Adrenal gland (tissue), 12 donors: Measurements from ENCODE around the gene KCNF1. TPM values are rescaled to one million over a fixed set of nuclear protein-coding genes. Genes with fewer than 3 reads are reported as not detected.

Experiments used
- DNase-seq, 7 donors: peaks; one replicate each; pipeline ENCODE4 v3.0.0-alpha.2; 2019 to 2020
- H3K27ac ChIP-seq, 5 donors: fragments of 200-600 bp; sonication (generic) in 4 of 5; 1 replicate in 3 of 5; 2 replicates in 2 of 5; pipeline versions ENCODE4 v1.5.1 to v1.8.0; 2016 to 2020; ENCODE audit warnings: mild to moderate bottlenecking in 1 of 5
- H3K27me3 ChIP-seq: fragments of 200-600 bp; 2 replicates; pipeline ENCODE4 v1.8.0; 2021
- H3K36me3 ChIP-seq, 2 donors: fragments of 200-600 bp; replicated peaks in 1 of 2; 1 replicate in 1 of 2; 2 replicates in 1 of 2; pipeline versions ENCODE4 v1.5.1 to v1.8.0; 2018 to 2022
- H3K4me1 ChIP-seq, 2 donors: fragments of 200-600 bp; replicated peaks in 1 of 2; 1 replicate in 1 of 2; 2 replicates in 1 of 2; pipeline versions ENCODE4 v1.5.1 to v1.8.0; 2018 to 2021
- H3K4me3 ChIP-seq, 4 donors: fragments of 200-600 bp; sonication (generic) in 3 of 4; one replicate each; pipeline ENCODE4 v1.5.1; 2016 to 2018
- H3K9me3 ChIP-seq, 3 donors: fragments of 200-600 bp; sonication (generic) in 1 of 3; replicated peaks in 1 of 3; 1 replicate in 2 of 3; 2 replicates in 1 of 3; pipeline versions ENCODE4 v1.5.1 to v1.8.0; 2016 to 2021
- POLR2A ChIP-seq, 2 donors: fragments of 450-650 bp; IDR thresholded peaks; one replicate each; pipeline ENCODE4 v1.6.1; 2017; ENCODE audit warnings: antibody characterized with exemption in 2 of 2, mild to moderate bottlenecking in 2 of 2, moderate library complexity in 1 of 2
- whole genome bisulfite sequencing, 4 donors: extraction: QIAGEN DNeasy Blood & Tissue Kit in 2 of 4; methylation state at CpG; one replicate each; pipeline versions ENCODE4 v1.1.5 to v1.1.7; 2013 to 2017; 5-methylcytosine and 5-hydroxymethylcytosine counted together
- intact Hi-C, 2 donors: fragments of 100-400 bp; cut with DNase I; formaldehyde crosslinking; loops; one replicate each; pipeline versions ENCODE4 v1.14.1 to v1.15.0; 2022 to 2023
- polyA plus RNA-seq, 3 donors: library from polyadenylated mRNA; stranded (reverse); fragments of 200-250 nt in 2 of 3; fragments of 350-450 nt in 1 of 3; fragmentation: Illumina TruSeq in 1 of 3; extraction: RNeasy Lipid Tissue Mini Kit (QIAGEN cat#74804) in 1 of 3; gene quantifications; one replicate each; pipeline ENCODE4 v1.2.3, GENCODE V29; 2013 to 2014
- total RNA-seq, 9 donors: library from RNA; depleted of rRNA in 4 of 9; stranded (reverse); fragments of >200 nt in 4 of 9; fragments of 120-200 nt in 1 of 9; fragmentation: NEBNext Ultra II Directional in 1 of 9; extraction: Animal tissue kit (Norgen Biotek cat#: 25700) in 1 of 9; gene quantifications; one replicate each; pipeline versions ENCODE4 v1.1.0 to v1.2.4, GENCODE V29; 2013 to 2023
- TF ChIP-seq, protein P1 (sequence below), 6 experiments: fragments of 450-650 bp in 4 of 6; fragments of 200-600 bp in 2 of 6; sonication (generic) in 1 of 6; IDR thresholded peaks; 1 replicate in 5 of 6; 2 replicates in 1 of 6; pipeline versions ENCODE4 v1.5.1 to v1.8.0; 2016 to 2021; ENCODE audit warnings: antibody characterized with exemption in 6 of 6, mild to moderate bottlenecking in 2 of 6, moderate library complexity in 1 of 6
- donor health status: healthy with polysubstance abuse.
- donor health status: Bipolar disorder and iron deficiency.
- donor health status: DM: yes; HTN: yes; CAD: no.
- donor health status: DM: no; HTN: no; CAD: no.
- donor health status: DM: no; HTN: no; CAD: no.
- donor health status: DM: yes; HTN: yes; CAD: no.

KCNF1 gene
- total and polyA plus RNA-seq, 12 donors, result 0.03 to 1.1 (median 0.15) TPM; not detected in 8

DNA sequence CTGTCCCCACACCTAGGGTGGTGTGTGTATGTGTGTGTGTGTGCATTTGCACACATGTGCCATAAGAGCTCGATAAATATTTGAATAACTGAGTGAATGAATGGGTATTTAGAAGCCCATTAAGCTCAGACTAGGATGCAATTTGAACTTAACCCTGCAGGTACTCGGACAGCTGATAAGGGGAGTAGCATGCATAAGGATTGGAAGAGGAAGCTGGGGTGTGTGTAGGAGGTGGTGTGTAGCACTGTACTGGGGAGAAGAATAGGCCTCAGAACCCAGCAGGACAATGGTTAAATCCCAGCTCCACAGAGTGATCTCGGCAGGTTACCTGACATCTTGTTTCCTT is 1.8 kb upstream of the KCNF1 start:
- peaks cover 37% of the 10 kb centered on the region for H3K27me3 ChIP-seq
- no peaks in the 10 kb centered on the region for H3K9me3 ChIP-seq
- TF ChIP-seq, protein P1, sequence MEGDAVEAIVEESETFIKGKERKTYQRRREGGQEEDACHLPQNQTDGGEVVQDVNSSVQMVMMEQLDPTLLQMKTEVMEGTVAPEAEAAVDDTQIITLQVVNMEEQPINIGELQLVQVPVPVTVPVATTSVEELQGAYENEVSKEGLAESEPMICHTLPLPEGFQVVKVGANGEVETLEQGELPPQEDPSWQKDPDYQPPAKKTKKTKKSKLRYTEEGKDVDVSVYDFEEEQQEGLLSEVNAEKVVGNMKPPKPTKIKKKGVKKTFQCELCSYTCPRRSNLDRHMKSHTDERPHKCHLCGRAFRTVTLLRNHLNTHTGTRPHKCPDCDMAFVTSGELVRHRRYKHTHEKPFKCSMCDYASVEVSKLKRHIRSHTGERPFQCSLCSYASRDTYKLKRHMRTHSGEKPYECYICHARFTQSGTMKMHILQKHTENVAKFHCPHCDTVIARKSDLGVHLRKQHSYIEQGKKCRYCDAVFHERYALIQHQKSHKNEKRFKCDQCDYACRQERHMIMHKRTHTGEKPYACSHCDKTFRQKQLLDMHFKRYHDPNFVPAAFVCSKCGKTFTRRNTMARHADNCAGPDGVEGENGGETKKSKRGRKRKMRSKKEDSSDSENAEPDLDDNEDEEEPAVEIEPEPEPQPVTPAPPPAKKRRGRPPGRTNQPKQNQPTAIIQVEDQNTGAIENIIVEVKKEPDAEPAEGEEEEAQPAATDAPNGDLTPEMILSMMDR (IDR thresholded peaks at IDR 0.05), result no peak
- TF ChIP-seq POLR2A (IDR thresholded peaks at IDR 0.05), result no peak
- intact Hi-C loops, result no loop called here
- no peaks in the 10 kb centered on the region for H3K36me3 ChIP-seq
- no peak overlapping the region for H3K4me3 ChIP-seq
- H3K4me1 ChIP-seq, result peaks cover 0 to 6% of the 10 kb centered on the region in 2 donors
- no peak for DNase-seq
- no peak overlapping the region for H3K27ac ChIP-seq
- WGBS, 4 donors, result 45 to 75% (median 62%) methylated on average over 3 of the region's 3 CpGs

DNA sequence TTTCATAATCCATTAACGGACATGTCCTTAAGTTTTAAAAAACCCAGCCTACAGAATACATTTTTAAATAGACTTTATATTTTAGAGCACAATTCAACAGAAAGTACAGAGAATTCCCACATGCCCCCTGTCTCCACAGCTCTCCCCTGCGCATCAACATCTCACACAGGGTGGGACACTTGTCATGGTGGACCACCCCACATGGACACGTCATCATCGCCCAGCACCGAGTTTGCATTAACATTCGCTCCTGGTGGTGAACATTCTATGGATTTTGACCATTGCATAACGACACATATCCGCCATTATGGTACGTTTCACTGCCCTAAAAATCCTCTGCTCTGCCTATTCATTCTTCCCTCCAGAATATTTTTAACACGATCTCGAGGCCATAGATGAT is 1.1 kb upstream of the KCNF1 start:
- intact Hi-C loops, result no loop called here
- WGBS, 4 donors, result 75 to 87% (median 78%) methylated on average over 11 of the region's 11 CpGs
- no peaks in the 10 kb centered on the region for H3K9me3 ChIP-seq
- TF ChIP-seq, protein P1 (IDR thresholded peaks at IDR 0.05), result no peak
- TF ChIP-seq POLR2A (IDR thresholded peaks at IDR 0.05), result no peak
- H3K4me3 ChIP-seq, result no peak overlapping the region
- H3K27me3 ChIP-seq, result peaks cover 37% of the 10 kb centered on the region
- peaks cover 0 to 6% of the 10 kb centered on the region in 2 donors for H3K4me1 ChIP-seq
- no peak overlapping the region for H3K27ac ChIP-seq
- H3K36me3 ChIP-seq, result no peaks in the 10 kb centered on the region
- no peak for DNase-seq

DNA sequence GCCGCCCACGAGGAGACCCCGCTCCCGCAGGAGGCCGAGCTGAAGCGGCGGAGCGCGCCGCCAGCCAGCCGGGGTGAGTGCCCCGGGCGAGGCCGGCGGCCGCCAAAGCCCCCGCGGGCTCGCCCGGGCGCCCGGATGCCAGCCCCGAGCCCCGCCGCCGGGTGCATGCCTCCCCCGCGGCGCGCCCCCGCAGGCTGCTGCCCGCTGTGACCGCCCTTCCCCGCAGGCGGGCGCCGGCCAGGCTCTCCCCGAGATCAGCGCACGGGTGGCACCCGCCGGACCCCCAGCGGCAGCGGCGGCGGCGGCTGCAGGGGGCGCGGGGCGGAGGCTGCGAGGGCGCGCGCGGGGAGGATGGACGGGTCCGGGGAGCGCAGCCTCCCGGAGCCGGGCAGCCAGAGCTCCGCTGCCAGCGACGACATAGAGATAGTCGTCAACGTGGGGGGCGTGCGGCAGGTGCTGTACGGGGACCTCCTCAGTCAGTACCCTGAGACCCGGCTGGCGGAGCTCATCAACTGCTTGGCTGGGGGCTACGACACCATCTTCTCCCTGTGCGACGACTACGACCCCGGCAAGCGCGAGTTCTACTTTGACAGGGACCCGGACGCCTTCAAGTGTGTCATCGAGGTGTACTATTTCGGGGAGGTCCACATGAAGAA is 470 bp downstream of the KCNF1 start:
- Histone ChIP-seq H3K4me1 (peaks cover 0 to 6% of the 10 kb centered on the region in 2 donors), H3K4me3 (peak overlapping the region in 1 of 4 donors; percentile 47), H3K27ac (no peak overlapping the region), H3K36me3 (no peaks in the 10 kb centered on the region), H3K9me3 (no peaks in the 10 kb centered on the region), H3K27me3 (peaks cover 37% of the 10 kb centered on the region)
- intact Hi-C loops, result no loop called here
- TF ChIP-seq POLR2A (IDR thresholded peaks at IDR 0.05), result no peak
- TF ChIP-seq, protein P1 (IDR thresholded peaks at IDR 0.05), result no peak
- no peak for DNase-seq
- 5 to 33% (median 15%) methylated on average over 7 to 81 of the region's 81 CpGs for WGBS, 4 donors

DNA sequence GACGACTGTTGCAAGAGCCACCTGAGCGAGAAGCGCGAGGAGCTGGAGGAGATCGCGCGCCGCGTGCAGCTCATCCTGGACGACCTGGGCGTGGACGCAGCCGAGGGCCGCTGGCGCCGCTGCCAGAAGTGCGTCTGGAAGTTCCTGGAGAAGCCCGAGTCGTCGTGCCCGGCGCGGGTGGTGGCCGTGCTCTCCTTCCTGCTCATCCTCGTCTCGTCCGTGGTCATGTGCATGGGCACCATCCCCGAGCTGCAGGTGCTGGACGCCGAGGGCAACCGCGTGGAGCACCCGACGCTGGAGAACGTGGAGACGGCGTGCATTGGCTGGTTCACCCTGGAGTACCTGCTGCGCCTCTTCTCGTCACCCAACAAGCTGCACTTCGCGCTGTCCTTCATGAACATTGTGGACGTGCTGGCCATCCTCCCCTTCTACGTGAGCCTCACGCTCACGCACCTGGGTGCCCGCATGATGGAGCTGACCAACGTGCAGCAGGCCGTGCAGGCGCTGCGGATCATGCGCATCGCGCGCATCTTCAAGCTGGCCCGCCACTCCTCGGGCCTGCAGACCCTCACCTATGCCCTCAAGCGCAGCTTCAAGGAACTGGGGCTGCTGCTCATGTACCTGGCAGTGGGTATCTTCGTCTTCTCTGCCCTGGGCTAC is 1.2 kb downstream of the KCNF1 start:
- no peak for DNase-seq
- Histone ChIP-seq H3K27me3 (peaks cover 37% of the 10 kb centered on the region), H3K27ac (no peak overlapping the region), H3K4me3 (no peak overlapping the region), H3K36me3 (no peaks in the 10 kb centered on the region), H3K9me3 (no peaks in the 10 kb centered on the region), H3K4me1 (peaks cover 0 to 6% of the 10 kb centered on the region in 2 donors)
- intact Hi-C loops, result no loop called here
- TF ChIP-seq, protein P1 (IDR thresholded peaks at IDR 0.05), result no peak
- no peak for TF ChIP-seq POLR2A (IDR thresholded peaks at IDR 0.05)
- WGBS, 4 donors, result 83 to 93% (median 83%) methylated on average over 52 to 58 of the region's 58 CpGs
